K562 (cell line): ENCODE results near the gene STOM.

Source experiments
- BRF2 ChIP-seq: IDR thresholded peaks from 3 replicates; pipeline ENCODE4 v1.6.1; 2011; ENCODE audit warnings: borderline replicate concordance, mild to moderate bottlenecking; ENCODE audit not compliant: insufficient read length, insufficient read depth
- ELF1 ChIP-seq: fragments of 200-800 bp; sonication (Bioruptor generic); IDR thresholded peaks from 2 replicates; pipeline ENCODE4 v1.6.1; 2016; ENCODE audit warnings: missing genetic modification characterization, missing compliant biosample characterization
- FOS ChIP-seq: IDR thresholded peaks from 3 replicates; pipeline ENCODE4 v1.6.1; 2011; ENCODE audit not compliant: insufficient read length; ENCODE audit errors: extremely low read depth
- GTF2B ChIP-seq: IDR thresholded peaks from 2 replicates; pipeline ENCODE4 v1.6.1; 2011; ENCODE audit not compliant: insufficient read length; ENCODE audit errors: extremely low read depth
- GTF2F1 ChIP-seq: IDR thresholded peaks from 2 replicates; pipeline ENCODE4 v1.6.1; 2011; ENCODE audit warnings: low read depth, low read length, improper control_type of control experiment
- HNRNPLL ChIP-seq: fragments of 200-400 bp; formaldehyde crosslinking; IDR thresholded peaks from 2 replicates; pipeline ENCODE4 v1.6.1; 2017; ENCODE audit warnings: low read length, low read depth, mild to moderate bottlenecking; ENCODE audit not compliant: poor library complexity, severe bottlenecking
- MEIS2 ChIP-seq: fragments of 450-650 bp; IDR thresholded peaks from 2 replicates; pipeline ENCODE4 v1.6.1; 2014; ENCODE audit warnings: mild to moderate bottlenecking; ENCODE audit not compliant: partially characterized antibody
- SMARCC2 ChIP-seq: fragments of 450-650 bp; IDR thresholded peaks from 2 replicates; pipeline ENCODE4 v1.6.1; 2017; ENCODE audit warnings: antibody characterized with exemption, moderate library complexity, mild to moderate bottlenecking, low read depth
- TAF1 ChIP-seq: IDR thresholded peaks from 2 replicates; pipeline ENCODE4 v1.6.1; 2011; ENCODE audit warnings: mild to moderate bottlenecking, low read length, moderate library complexity; ENCODE audit not compliant: insufficient read depth, control insufficient read depth, severe bottlenecking; ENCODE audit errors: extremely low read depth
- ZNF121 ChIP-seq: sonication (generic); formaldehyde crosslinking; conservative IDR thresholded peaks from 2 replicates; pipeline ENCODE4 v1.8.0; 2022; ENCODE audit warnings: missing genetic modification reagents
- TF ChIP-seq, protein P1 (sequence below), 3 experiments: IDR thresholded peaks in 2 of 3; conservative IDR thresholded peaks in 1 of 3; 2 replicates each; pipeline ENCODE4 v1.5.1; 2011 to 2012; ENCODE audit warnings: low read length in 3 of 3, mild to moderate bottlenecking in 3 of 3, control low read depth in 2 of 3, improper control_type of control experiment in 1 of 3, inconsistent platforms in 1 of 3, low read depth in 1 of 3, mixed read lengths in 1 of 3, moderate library complexity in 1 of 3; ENCODE audit not compliant: insufficient read depth in 2 of 3

DNA sequence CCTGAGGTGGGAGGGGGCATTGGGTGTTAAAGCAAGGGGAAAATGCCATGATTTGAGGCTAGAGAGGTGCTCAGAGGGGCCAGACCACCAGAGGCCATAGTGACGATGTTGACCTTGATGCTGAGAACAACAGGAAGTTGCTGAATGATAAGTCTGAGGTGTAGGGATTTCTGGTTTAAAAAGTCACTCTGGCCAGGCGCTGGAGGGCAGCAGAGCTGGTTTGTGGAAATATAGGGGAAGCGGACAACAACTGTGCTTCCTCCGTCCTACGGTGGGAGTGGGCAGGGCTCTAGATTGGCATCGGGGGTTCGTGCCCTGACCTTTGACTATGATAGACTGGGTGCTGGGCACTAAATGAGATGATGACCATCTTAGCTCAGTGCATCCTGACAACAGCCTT is 44.7 kb downstream of the STOM start:
- TF ChIP-seq GTF2F1 (no peak), ZNF121 (no peak), GTF2B (no peak), MEIS2 (no peak), ELF1 (tag) (no peak), TAF1 (no peak), FOS (no peak), SMARCC2 (no peak), BRF2 (no peak), HNRNPLL (no peak)
- TF ChIP-seq, protein P1, sequence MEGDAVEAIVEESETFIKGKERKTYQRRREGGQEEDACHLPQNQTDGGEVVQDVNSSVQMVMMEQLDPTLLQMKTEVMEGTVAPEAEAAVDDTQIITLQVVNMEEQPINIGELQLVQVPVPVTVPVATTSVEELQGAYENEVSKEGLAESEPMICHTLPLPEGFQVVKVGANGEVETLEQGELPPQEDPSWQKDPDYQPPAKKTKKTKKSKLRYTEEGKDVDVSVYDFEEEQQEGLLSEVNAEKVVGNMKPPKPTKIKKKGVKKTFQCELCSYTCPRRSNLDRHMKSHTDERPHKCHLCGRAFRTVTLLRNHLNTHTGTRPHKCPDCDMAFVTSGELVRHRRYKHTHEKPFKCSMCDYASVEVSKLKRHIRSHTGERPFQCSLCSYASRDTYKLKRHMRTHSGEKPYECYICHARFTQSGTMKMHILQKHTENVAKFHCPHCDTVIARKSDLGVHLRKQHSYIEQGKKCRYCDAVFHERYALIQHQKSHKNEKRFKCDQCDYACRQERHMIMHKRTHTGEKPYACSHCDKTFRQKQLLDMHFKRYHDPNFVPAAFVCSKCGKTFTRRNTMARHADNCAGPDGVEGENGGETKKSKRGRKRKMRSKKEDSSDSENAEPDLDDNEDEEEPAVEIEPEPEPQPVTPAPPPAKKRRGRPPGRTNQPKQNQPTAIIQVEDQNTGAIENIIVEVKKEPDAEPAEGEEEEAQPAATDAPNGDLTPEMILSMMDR (IDR thresholded peaks at IDR 0.05 in 2 of 3, conservative IDR thresholded peaks at IDR 0.05 in 1 of 3; ENCODE audit: insufficient read depth in 2 of 3, low read depth in 1 of 3, low read length in 3 of 3): 0 out of 6 replicates have a peak, but pooled peaks of 1 of the 3 experiments have one; percentile 17
